A673 (cell line): ENCODE measurements around the gene DIP2A. TPM values are rescaled to one million over a fixed set of nuclear protein-coding genes. Genes with fewer than 3 reads are reported as not detected.
A peak's percentile ranks its signal among the peaks of the same experiment; 100 is the strongest.
"Not testable (repeated sequence)": the region's sequence is repeated elsewhere in the genome, so short reads cannot be mapped to it uniquely, and the experiment has no call there.

Source experiments
- BruUV-seq: library from RNA; stranded (reverse); fragments of 400-500 nt; replicated peaks from 2 replicates; lab custom pipeline; 2021; lab: Mats Ljungman, UMichigan
- CTCF ChIA-PET: fragments of 300-600 bp; sonication (Branson Sonifier 250); formaldehyde crosslinking; loops from one replicate; lab custom pipeline; 2022; ENCODE audit warnings: antibody characterized with exemption; lab: Charles Lee
- POLR2A ChIA-PET: fragments of 300-600 bp; sonication (Branson Sonifier 250); formaldehyde crosslinking; loops from one replicate; lab custom pipeline; 2022; ENCODE audit warnings: antibody characterized with exemption; ENCODE audit not compliant: low non-redundant PET; lab: Charles Lee
- DNase-seq: peaks from one replicate; pipeline ENCODE4 v3.0.0-alpha.2; 2015; ENCODE audit warnings: low spot score
- H3K27ac ChIP-seq: fragments of 200-600 bp; sonication (generic); 2 replicates; pipeline ENCODE4 v1.5.1; 2016; ENCODE audit warnings: mixed run types, low read depth, mild to moderate bottlenecking, mixed read lengths, antibody characterized with exemption, low read length; ENCODE audit not compliant: poor library complexity, severe bottlenecking
- H3K27me3 ChIP-seq: fragments of 200-600 bp; sonication (generic); replicated peaks from 2 replicates; pipeline ENCODE4 v1.6.1; 2017; ENCODE audit warnings: mixed run types, low read depth, mild to moderate bottlenecking, mixed read lengths, antibody characterized with exemption, low read length; ENCODE audit not compliant: insufficient read depth, poor library complexity
- H3K36me3 ChIP-seq: fragments of 200-600 bp; sonication (generic); 2 replicates; pipeline ENCODE4 v1.6.1; 2016; ENCODE audit warnings: mixed run types, mild to moderate bottlenecking, mixed read lengths, antibody characterized with exemption, low read length; ENCODE audit not compliant: insufficient read depth, poor library complexity, severe bottlenecking
- H3K4me1 ChIP-seq: fragments of 200-600 bp; sonication (generic); 2 replicates; pipeline ENCODE4 v1.6.1; 2017; ENCODE audit warnings: mixed run types, mild to moderate bottlenecking, mixed read lengths, antibody characterized with exemption, low read length; ENCODE audit not compliant: insufficient read depth, poor library complexity, severe bottlenecking
- H3K4me3 ChIP-seq: fragments of 200-600 bp; sonication (generic); 2 replicates; pipeline ENCODE4 v1.5.1; 2016; ENCODE audit warnings: low read depth, mixed run types, mild to moderate bottlenecking, mixed read lengths, low read length; ENCODE audit not compliant: poor library complexity, severe bottlenecking
- H3K9me3 ChIP-seq: fragments of 200-600 bp; sonication (generic); 2 replicates; pipeline ENCODE4 v1.6.1; 2016; ENCODE audit warnings: mixed run types, low read depth, mild to moderate bottlenecking, mixed read lengths, antibody characterized with exemption, low read length; ENCODE audit not compliant: poor library complexity, severe bottlenecking
- CTCF ChIP-seq: fragments of 300-800, 200-600 bp; sonication (generic); conservative IDR thresholded peaks from 2 replicates; pipeline ENCODE4 v1.5.1; 2017; ENCODE audit warnings: low read depth, mild to moderate bottlenecking, antibody characterized with exemption, low read length, moderate library complexity, mixed read lengths
- EZH2 ChIP-seq: fragments of 200-600 bp; sonication (generic); IDR thresholded peaks from 2 replicates; pipeline ENCODE4 v1.6.1; 2017; ENCODE audit warnings: borderline replicate concordance, low read depth, mild to moderate bottlenecking, mixed read lengths, antibody characterized with exemption, low read length; ENCODE audit not compliant: poor library complexity, severe bottlenecking
- intact Hi-C: fragments of 100-400 bp; cut with micrococcal nuclease; formaldehyde crosslinking; loops from one replicate; pipeline ENCODE4 v1.10.0; 2022; ENCODE audit not compliant: unreplicated experiment
- total RNA-seq: library from RNA; stranded (reverse); gene quantifications from 2 replicates; pipeline ENCODE4 v1.2.3, GENCODE V29; 2021

DIP2A gene
- total RNA-seq, 1 experiment from 2014 or later, result 37.3 TPM

- H3K27me3 ChIP-seq, result no peaks in the 10 kb centered on the region
- ChIA-PET CTCF (interaction anchor here (0.6 kb wide), 1 partner anchor 295 kb away, joined by 12 read pairs; no protein-coding TSS in a partner anchor), POLR2A (no interaction called here)
- DNase-seq, result peak; percentile 17
- intact Hi-C loops, result no loop called here
- no TSS peak for BruUV-seq
- H3K27ac ChIP-seq, result peak overlapping the region; percentile 38
- no peaks in the 10 kb centered on the region for H3K4me1 ChIP-seq
- no peaks in the 10 kb centered on the region for H3K9me3 ChIP-seq
- H3K36me3 ChIP-seq, result peaks cover 47% of the 10 kb centered on the region
- H3K4me3 ChIP-seq, result no peak overlapping the region
- TF ChIP-seq CTCF (no peak), EZH2 (no peak)
Observed at GRCh38 chr21:46442938-46443337, 15.8 kb upstream of the DIP2A start.

- TF ChIP-seq CTCF (no peak), EZH2 (no peak)
- intact Hi-C loops, result no loop called here
- POLR2A ChIA-PET, result no interaction called here
- H3K4me3 ChIP-seq, result no peak overlapping the region
- no TSS peak for BruUV-seq
- no peaks in the 10 kb centered on the region for H3K4me1 ChIP-seq
- peak overlapping the region; percentile 38 for H3K27ac ChIP-seq
- no peak for DNase-seq
- H3K36me3 ChIP-seq, result peaks cover 41% of the 10 kb centered on the region
- H3K27me3 ChIP-seq, result no peaks in the 10 kb centered on the region
- H3K9me3 ChIP-seq, result peaks cover 7% of the 10 kb centered on the region
- CTCF ChIA-PET, result no interaction called here
Observed at GRCh38 chr21:46443910-46444309, 14.8 kb upstream of the DIP2A start.

- TF ChIP-seq CTCF (no peak), EZH2 (no peak)
- BruUV-seq, result no TSS peak
- H3K4me1 ChIP-seq, result no peaks in the 10 kb centered on the region
- ChIA-PET POLR2A (no interaction called here), CTCF (no interaction called here)
- H3K27me3 ChIP-seq, result no peaks in the 10 kb centered on the region
- H3K9me3 ChIP-seq, result peaks cover 7% of the 10 kb centered on the region
- no peak for DNase-seq
- peaks cover 10% of the 10 kb centered on the region for H3K36me3 ChIP-seq
- no peak overlapping the region for H3K27ac ChIP-seq
- intact Hi-C loops, result no loop called here
- H3K4me3 ChIP-seq, result no peak overlapping the region
Observed at GRCh38 chr21:46448108-46448507, 10.6 kb upstream of the DIP2A start.

GRCh38 chr21:46448855-46449254 lies 9.8 kb upstream of the DIP2A start:
- H3K4me3 ChIP-seq, DNase-seq, H3K9me3 ChIP-seq, POLR2A ChIA-PET, intact Hi-C loops, H3K36me3 ChIP-seq, BruUV-seq, CTCF ChIA-PET, H3K4me1 ChIP-seq, H3K27ac ChIP-seq, H3K27me3 ChIP-seq: not testable (repeated sequence)
